Large intestine (tissue), 3 donors: Measurements from ENCODE around the gene GPHN. TPM values are rescaled to one million over a fixed set of nuclear protein-coding genes. Genes with fewer than 3 reads are reported as not detected.

Source experiments
- DNase-seq, 2 donors: peaks; one replicate each; pipeline versions ENCODE4 v3.0.0 to v3.0.0-alpha.2; 2013
- H3K27ac ChIP-seq: one replicate; pipeline ENCODE4 v1.5.1; 2013; ENCODE audit warnings: low read length
- H3K27me3 ChIP-seq: 2 replicates; pipeline ENCODE4 v1.6.1; 2013; ENCODE audit warnings: low read length; ENCODE audit not compliant: control insufficient read depth, insufficient read depth
- H3K36me3 ChIP-seq: 2 replicates; pipeline ENCODE4 v1.6.1; 2013; ENCODE audit warnings: low read length; ENCODE audit not compliant: control insufficient read depth, insufficient read depth
- H3K4me1 ChIP-seq: one replicate; pipeline ENCODE4 v1.6.1; 2013; ENCODE audit warnings: low read length; ENCODE audit not compliant: control insufficient read depth, insufficient read depth
- H3K4me3 ChIP-seq: one replicate; pipeline ENCODE4 v1.5.1; 2013; ENCODE audit warnings: low read length
- H3K9me3 ChIP-seq: one replicate; pipeline ENCODE4 v1.6.1; 2013; ENCODE audit warnings: mild to moderate bottlenecking, low read depth, low read length, moderate library complexity; ENCODE audit not compliant: control insufficient read depth
- WGBS: methylation state at CpG from one replicate; pipeline ENCODE4 v1.1.5; 2013; ENCODE audit warnings: low lambda C conversion rate; ENCODE audit not compliant: insufficient coverage; 5-methylcytosine and 5-hydroxymethylcytosine counted together
- polyA plus RNA-seq: library from polyadenylated mRNA; unstranded; fragments of 120-200 nt; gene quantifications from one replicate; pipeline ENCODE4 v1.2.1, GENCODE V29; 2013

The GPHN gene
- polyA plus RNA-seq, 1 donor, result 26.1 TPM

GRCh38 chr14:66624336-66624937 is 116.5 kb downstream of the GPHN start:
- H3K27me3 ChIP-seq, result no peaks in the 10 kb centered on the region
- H3K36me3 ChIP-seq, result no peaks in the 10 kb centered on the region
- no peak overlapping the region for H3K4me3 ChIP-seq
- no peaks in the 10 kb centered on the region for H3K4me1 ChIP-seq
- no CpG with 5 or more reads among the region's 1 CpG for WGBS
- peak; percentile 9 to 43 for DNase-seq
- no peak overlapping the region for H3K27ac ChIP-seq
- H3K9me3 ChIP-seq, result peaks cover 4% of the 10 kb centered on the region

GRCh38 chr14:66628636-66629035 is 120.7 kb downstream of the GPHN start:
- Histone ChIP-seq H3K27ac (no peak overlapping the region), H3K9me3 (no peaks in the 10 kb centered on the region), H3K36me3 (no peaks in the 10 kb centered on the region), H3K4me3 (no peak overlapping the region), H3K27me3 (no peaks in the 10 kb centered on the region), H3K4me1 (no peaks in the 10 kb centered on the region)
- DNase-seq, result no peak

GRCh38 chr14:66629499-66629898 is 121.6 kb downstream of the GPHN start:
- Histone ChIP-seq H3K27ac (no peak overlapping the region), H3K36me3 (no peaks in the 10 kb centered on the region), H3K9me3 (no peaks in the 10 kb centered on the region), H3K4me3 (no peak overlapping the region), H3K4me1 (no peaks in the 10 kb centered on the region), H3K27me3 (no peaks in the 10 kb centered on the region)
- DNase-seq, result no peak

GRCh38 chr14:66634876-66635275 is 126.9 kb downstream of the GPHN start:
- H3K27me3 ChIP-seq, result no peaks in the 10 kb centered on the region
- H3K4me1 ChIP-seq, result no peaks in the 10 kb centered on the region
- H3K36me3 ChIP-seq, result no peaks in the 10 kb centered on the region

GRCh38 chr14:66635435-66635834 is 127.5 kb downstream of the GPHN start:
- no peaks in the 10 kb centered on the region for H3K9me3 ChIP-seq
- H3K36me3 ChIP-seq, result no peaks in the 10 kb centered on the region
- no peak overlapping the region for H3K27ac ChIP-seq
- no peaks in the 10 kb centered on the region for H3K27me3 ChIP-seq
- no peaks in the 10 kb centered on the region for H3K4me1 ChIP-seq
- DNase-seq, result no peak
- H3K4me3 ChIP-seq, result no peak overlapping the region
- WGBS, result no CpG with 5 or more reads among the region's 2 CpGs

More at GRCh38 chr14:66634876-66635275, 126.9 kb downstream of the GPHN start:
- H3K9me3 ChIP-seq, result no peaks in the 10 kb centered on the region
- no peak overlapping the region for H3K4me3 ChIP-seq
- H3K27ac ChIP-seq, result no peak overlapping the region
- DNase-seq, result peak in 1 of 2 donors; percentile 15

GRCh38 chr14:66636240-66636639 is 128.3 kb downstream of the GPHN start:
- Histone ChIP-seq H3K27ac (no peak overlapping the region), H3K4me1 (no peaks in the 10 kb centered on the region), H3K9me3 (no peaks in the 10 kb centered on the region), H3K27me3 (no peaks in the 10 kb centered on the region), H3K4me3 (no peak overlapping the region), H3K36me3 (no peaks in the 10 kb centered on the region)
- DNase-seq, result no peak

GRCh38 chr14:66638689-66639088 is 130.7 kb downstream of the GPHN start:
- DNase-seq, result no peak
- no peaks in the 10 kb centered on the region for H3K36me3 ChIP-seq
- 100% methylated on average over 1 of the region's 2 CpGs for WGBS
- H3K27me3 ChIP-seq, result no peaks in the 10 kb centered on the region
- H3K4me1 ChIP-seq, result no peaks in the 10 kb centered on the region
- no peak overlapping the region for H3K27ac ChIP-seq
- H3K4me3 ChIP-seq, result no peak overlapping the region
- H3K9me3 ChIP-seq, result no peaks in the 10 kb centered on the region

GRCh38 chr14:66641861-66642635 is 134.1 kb downstream of the GPHN start:
- Histone ChIP-seq H3K9me3 (no peaks in the 10 kb centered on the region), H3K36me3 (no peaks in the 10 kb centered on the region), H3K4me3 (no peak overlapping the region), H3K27me3 (no peaks in the 10 kb centered on the region), H3K4me1 (no peaks in the 10 kb centered on the region), H3K27ac (no peak overlapping the region)
- whole genome bisulfite sequencing, result 33% methylated on average over 1 of the region's 2 CpGs
- DNase-seq, result no peak

- Histone ChIP-seq H3K4me1 (no peaks in the 10 kb centered on the region), H3K9me3 (no peaks in the 10 kb centered on the region)
- no peak for DNase-seq
Measured at GRCh38 chr14:66643344-66643743, 135.4 kb downstream of the GPHN start.

GRCh38 chr14:66645716-66646115 is 137.8 kb downstream of the GPHN start:
- no peak for DNase-seq
- Histone ChIP-seq H3K27ac (no peak overlapping the region), H3K9me3 (no peaks in the 10 kb centered on the region), H3K36me3 (no peaks in the 10 kb centered on the region), H3K27me3 (no peaks in the 10 kb centered on the region), H3K4me1 (no peaks in the 10 kb centered on the region), H3K4me3 (no peak overlapping the region)
- no CpG with 5 or more reads among the region's 1 CpG for WGBS

More at GRCh38 chr14:66643344-66643743, 135.4 kb downstream of the GPHN start:
- Histone ChIP-seq H3K27ac (no peak overlapping the region), H3K4me3 (no peak overlapping the region), H3K27me3 (no peaks in the 10 kb centered on the region), H3K36me3 (no peaks in the 10 kb centered on the region)

- Histone ChIP-seq H3K27me3 (no peaks in the 10 kb centered on the region), H3K4me3 (no peak overlapping the region), H3K27ac (no peak overlapping the region), H3K9me3 (no peaks in the 10 kb centered on the region), H3K36me3 (no peaks in the 10 kb centered on the region), H3K4me1 (no peaks in the 10 kb centered on the region)
- peak; percentile 2 to 17 for DNase-seq
- 53% methylated on average over 2 of the region's 3 CpGs for WGBS
Measured at GRCh38 chr14:66649498-66649897, 141.6 kb downstream of the GPHN start.
